T-cell (primary cell): ENCODE results near the gene DMXL2. TPM values are rescaled to one million over a fixed set of nuclear protein-coding genes. Genes with fewer than 3 reads are reported as not detected.

Source experiments
- ATAC-seq, 4 experiments: fragments of 200-7000 bp in 3 of 4; fragments of 150-1000 bp in 1 of 4; cut with Tn5 transposase; replicated peaks in 1 of 4; 1 replicate in 3 of 4; 2 replicates in 1 of 4; pipeline ENCODE4 v1.10.0; 2021; ENCODE audit warnings: moderate library complexity in 3 of 4, mild to moderate bottlenecking in 2 of 4, moderate number of reproducible peaks in 1 of 4
- CTCF ChIA-PET, 2 donors: fragments of 300-600 bp; sonication (Branson Sonifier 250); formaldehyde crosslinking; loops; one replicate each; lab custom pipeline; 2022; ENCODE audit warnings: antibody characterized with exemption in 2 of 2; lab: Charles Lee
- POLR2A ChIA-PET, 2 donors: fragments of 300-600 bp; sonication (Branson Sonifier 250); formaldehyde crosslinking; loops; one replicate each; lab custom pipeline; 2022; ENCODE audit warnings: antibody characterized with exemption in 2 of 2; lab: Charles Lee
- DNase-seq, 35 experiments: peaks; one replicate each; pipeline versions ENCODE4 v3.0.0 to v3.0.0-alpha.2; 2013 to 2023
- H3K27ac ChIP-seq: one replicate; pipeline ENCODE4 v1.5.1; 2013; ENCODE audit warnings: low read length
- H3K27me3 ChIP-seq, 2 experiments: replicated peaks in 1 of 2; 1 replicate in 1 of 2; 2 replicates in 1 of 2; pipeline versions ENCODE4 v1.6.1 to v1.7.0; 2013; ENCODE audit warnings: low read length in 1 of 2, mixed read lengths in 1 of 2; ENCODE audit not compliant: control insufficient read depth in 2 of 2, insufficient read depth in 2 of 2; ENCODE audit errors: extremely low read depth in 1 of 2
- H3K36me3 ChIP-seq, 2 donors: 1 replicate in 1 of 2; 2 replicates in 1 of 2; pipeline versions ENCODE4 v1.6.1 to v1.7.0; 2013; ENCODE audit warnings: low read length in 1 of 2; ENCODE audit not compliant: control insufficient read depth in 2 of 2, insufficient read depth in 1 of 2; ENCODE audit errors: extremely low read depth in 1 of 2
- H3K4me1 ChIP-seq, 2 experiments: 1 replicate in 1 of 2; 2 replicates in 1 of 2; pipeline versions ENCODE4 v1.6.1 to v1.7.0; 2013; ENCODE audit warnings: low read length in 2 of 2, mixed read lengths in 1 of 2; ENCODE audit not compliant: insufficient read depth in 2 of 2, control insufficient read depth in 1 of 2; ENCODE audit errors: extremely low read depth in 1 of 2
- H3K4me3 ChIP-seq, 2 donors: 1 replicate in 1 of 2; 2 replicates in 1 of 2; pipeline versions ENCODE4 v1.5.1 to v1.7.0; 2013; ENCODE audit warnings: mild to moderate bottlenecking in 2 of 2, low read length in 1 of 2, moderate library complexity in 1 of 2; ENCODE audit not compliant: control insufficient read depth in 1 of 2; ENCODE audit errors: extremely low read depth in 1 of 2
- H3K9me3 ChIP-seq: 2 replicates; pipeline ENCODE4 v1.7.0; 2013
- H3K27ac Mint-ChIP-seq, 2 donors: one replicate each; pipeline ENCODE4 v1.8.0; 2020 to 2021; ENCODE audit warnings: mild to moderate bottlenecking in 2 of 2, mixed read lengths in 2 of 2
- H3K27me3 Mint-ChIP-seq, 2 donors: one replicate each; pipeline ENCODE4 v1.8.0; 2021 to 2022; ENCODE audit warnings: mixed read lengths in 2 of 2
- H3K36me3 Mint-ChIP-seq: one replicate; pipeline ENCODE4 v1.8.0; 2021; ENCODE audit warnings: mixed read lengths
- H3K4me1 Mint-ChIP-seq, 3 donors: one replicate each; pipeline ENCODE4 v1.8.0; 2020 to 2022; ENCODE audit warnings: mixed read lengths in 3 of 3, mild to moderate bottlenecking in 1 of 3
- H3K4me3 Mint-ChIP-seq, 3 donors: one replicate each; pipeline ENCODE4 v1.8.0; 2020 to 2022; ENCODE audit warnings: mild to moderate bottlenecking in 3 of 3, mixed read lengths in 3 of 3, moderate library complexity in 3 of 3
- H3K9me3 Mint-ChIP-seq, 3 donors: one replicate each; pipeline ENCODE4 v1.8.0; 2020 to 2022; ENCODE audit warnings: mixed read lengths in 3 of 3
- WGBS: methylation state at CpG from one replicate; pipeline ENCODE4 v1.1.5; 2013; ENCODE audit warnings: missing lambda C conversion rate; ENCODE audit not compliant: insufficient coverage; 5-methylcytosine and 5-hydroxymethylcytosine counted together
- total RNA-seq, 35 experiments: library from RNA in 6 of 35; stranded (reverse) in 6 of 35; fragments of 120-200 nt in 1 of 35; gene quantifications; one replicate each; pipeline versions ENCODE4 v1.2.1 to v1.2.4 and lab custom pipeline; 2013 to 2026

The DMXL2 gene
- total RNA-seq, 5 donors from 2014 or later (not counting 1 experiment from before 2014, with no cell fraction given), result 3.2 to 6.1 (median 4.6) TPM

DNA sequence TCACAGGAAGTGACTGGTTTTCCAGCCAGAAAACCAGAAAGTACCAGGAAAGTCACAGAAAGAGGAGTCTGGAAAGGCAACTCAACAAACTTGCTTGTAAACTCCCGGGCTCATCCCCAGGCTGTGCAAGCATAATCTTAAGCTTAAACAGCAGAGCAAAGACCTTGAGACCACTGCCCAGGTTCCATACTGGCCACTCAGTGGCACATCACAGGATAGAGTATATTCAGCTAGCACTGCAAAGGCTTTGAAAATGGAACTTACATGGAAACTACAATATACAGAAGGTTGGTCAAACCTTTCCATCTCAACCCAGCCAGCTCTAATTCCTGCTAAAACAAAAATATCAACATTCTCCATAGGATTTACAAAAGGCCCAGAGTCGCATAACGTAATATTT is 20.1 kb downstream of the DMXL2 start:
- Histone ChIP-seq H3K4me1 (no peaks in the 10 kb centered on the region), H3K4me3 (no peak overlapping the region), H3K27me3 (no peaks in the 10 kb centered on the region), H3K36me3 (no peaks in the 10 kb centered on the region), H3K9me3 (no peaks in the 10 kb centered on the region), H3K27ac (no peak overlapping the region)
- Mint-ChIP-seq H3K4me3 (no peak overlapping the region), H3K9me3 (peaks cover 0 to 3% (median 0%) of the 10 kb centered on the region in 3 donors), H3K27me3 (peaks cover 9 to 14% of the 10 kb centered on the region in 2 donors), H3K4me1 (no peaks in the 10 kb centered on the region), H3K27ac (no peak overlapping the region), H3K36me3 (no peaks in the 10 kb centered on the region)
- ChIA-PET POLR2A (no interaction called here), CTCF (no interaction called here)
- DNase-seq (no peak), ATAC-seq (no peak)
- 83% methylated on average over 1 of the region's 3 CpGs for WGBS

- Histone ChIP-seq H3K4me3 (no peak overlapping the region), H3K9me3 (no peaks in the 10 kb centered on the region), H3K27ac (no peak overlapping the region), H3K36me3 (no peaks in the 10 kb centered on the region), H3K27me3 (no peaks in the 10 kb centered on the region), H3K4me1 (no peaks in the 10 kb centered on the region)
- peaks cover 9 to 14% of the 10 kb centered on the region in 2 donors for H3K27me3 Mint-ChIP-seq
- H3K27ac Mint-ChIP-seq, result no peak overlapping the region
- ChIA-PET POLR2A (no interaction called here), CTCF (no interaction called here)
- no peaks in the 10 kb centered on the region for H3K4me1 Mint-ChIP-seq
- ATAC-seq, result no peak
- no CpG with 5 or more reads among the region's 1 CpG for WGBS
- no peaks in the 10 kb centered on the region for H3K36me3 Mint-ChIP-seq
- H3K9me3 Mint-ChIP-seq, result peaks cover 3 to 7% (median 4%) of the 10 kb centered on the region in 3 donors
- DNase-seq, result no peak
- H3K4me3 Mint-ChIP-seq, result no peak overlapping the region
Observed at GRCh38 chr15:51601801-51602200, 20.8 kb downstream of the DMXL2 start.

- ChIA-PET POLR2A (no interaction called here), CTCF (no interaction called here)
- peaks cover 9 to 14% of the 10 kb centered on the region in 2 donors for H3K27me3 Mint-ChIP-seq
- no peaks in the 10 kb centered on the region for H3K4me1 Mint-ChIP-seq
- H3K27me3 ChIP-seq, result no peaks in the 10 kb centered on the region
- H3K9me3 Mint-ChIP-seq, result peaks cover 3 to 7% (median 4%) of the 10 kb centered on the region in 3 donors
- no peaks in the 10 kb centered on the region for H3K36me3 Mint-ChIP-seq
- no peaks in the 10 kb centered on the region for H3K36me3 ChIP-seq
- no peaks in the 10 kb centered on the region for H3K4me1 ChIP-seq
- ATAC-seq (no peak), DNase-seq (no peak)
- no peak overlapping the region for H3K27ac ChIP-seq
- no peak overlapping the region for H3K4me3 ChIP-seq
- WGBS, result no CpG with 5 or more reads among the region's 1 CpG
- no peak overlapping the region for H3K27ac Mint-ChIP-seq
- no peak overlapping the region for H3K4me3 Mint-ChIP-seq
- no peaks in the 10 kb centered on the region for H3K9me3 ChIP-seq
Observed at GRCh38 chr15:51600114-51600513, 22.5 kb downstream of the DMXL2 start.

DNA sequence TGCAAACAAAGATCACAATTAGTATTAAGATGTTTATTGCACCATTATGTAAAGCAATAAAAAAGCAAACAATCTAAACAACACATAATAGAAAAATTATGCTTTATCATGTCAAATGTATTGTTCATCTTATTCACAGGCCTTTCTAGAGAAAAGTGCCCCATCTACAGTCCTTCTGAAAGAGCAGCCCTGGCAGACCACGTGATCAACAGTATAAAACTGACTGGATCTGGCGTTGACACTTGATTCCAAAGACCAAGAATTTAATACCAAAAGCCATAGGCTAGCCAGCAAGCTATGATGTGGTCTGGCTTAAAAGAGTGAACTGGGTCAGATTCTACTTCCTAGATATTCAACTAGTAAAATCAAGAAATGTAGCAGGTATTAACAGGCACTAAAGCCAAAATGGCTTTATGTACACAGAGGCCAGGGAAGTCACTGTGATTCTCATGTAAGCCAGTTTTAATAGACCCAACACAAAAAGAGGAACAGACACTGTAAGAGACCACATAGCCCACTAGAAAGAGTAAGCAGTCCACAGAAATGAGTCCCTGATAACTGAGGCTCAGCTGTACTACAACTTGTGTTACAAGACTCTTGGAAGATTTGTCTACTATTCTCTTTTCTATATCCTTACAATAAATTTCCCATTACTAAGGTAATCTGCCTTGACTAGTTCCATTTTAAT is 32.5 kb downstream of the DMXL2 start:
- Histone ChIP-seq H3K27ac (no peak overlapping the region), H3K9me3 (no peaks in the 10 kb centered on the region), H3K4me1 (no peaks in the 10 kb centered on the region), H3K27me3 (peaks cover 0 to 2% of the 10 kb centered on the region in 2 experiments), H3K36me3 (no peaks in the 10 kb centered on the region), H3K4me3 (no peak overlapping the region)
- Mint-ChIP-seq H3K9me3 (peaks cover 12 to 34% (median 19%) of the 10 kb centered on the region in 3 donors), H3K4me1 (no peaks in the 10 kb centered on the region), H3K4me3 (no peak overlapping the region), H3K27me3 (no peaks in the 10 kb centered on the region), H3K36me3 (peaks cover 3% of the 10 kb centered on the region), H3K27ac (no peak overlapping the region)
- ChIA-PET CTCF (no interaction called here), POLR2A (no interaction called here)
- DNase-seq, result no peak
- ATAC-seq, result no peak
- no CpG with 5 or more reads among the region's 2 CpGs for WGBS

DNA sequence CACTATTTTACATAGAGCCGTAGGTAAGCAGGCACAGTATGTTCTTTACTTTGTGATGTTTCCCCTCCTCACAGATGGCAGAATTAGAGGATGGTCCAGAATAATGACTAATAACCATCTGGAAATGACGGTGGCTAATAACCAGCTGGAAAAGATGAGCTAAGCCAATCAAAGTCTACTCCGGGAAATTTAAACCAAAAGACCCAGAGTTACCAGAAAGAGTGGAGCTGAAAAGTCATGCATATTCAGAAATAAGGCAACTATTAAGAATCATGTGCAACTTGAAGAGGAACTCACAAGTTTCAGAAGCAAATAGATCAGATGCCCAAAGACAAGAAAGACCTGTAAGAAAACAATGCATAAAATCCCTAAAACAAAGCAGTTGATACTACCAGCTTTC is 33.6 kb downstream of the DMXL2 start:
- DNase-seq (no peak), ATAC-seq (no peak)
- WGBS, result 94% methylated on average over 2 of the region's 3 CpGs
- Mint-ChIP-seq H3K27me3 (no peaks in the 10 kb centered on the region), H3K4me1 (no peaks in the 10 kb centered on the region), H3K27ac (no peak overlapping the region), H3K9me3 (peaks cover 12 to 34% (median 19%) of the 10 kb centered on the region in 3 donors), H3K36me3 (peaks cover 3% of the 10 kb centered on the region), H3K4me3 (no peak overlapping the region)
- Histone ChIP-seq H3K36me3 (no peaks in the 10 kb centered on the region), H3K27me3 (peaks cover 0 to 2% of the 10 kb centered on the region in 2 experiments), H3K4me1 (no peaks in the 10 kb centered on the region), H3K4me3 (no peak overlapping the region), H3K9me3 (no peaks in the 10 kb centered on the region), H3K27ac (no peak overlapping the region)
- CTCF ChIA-PET, result interaction anchor here in 1 of 2 donors (0.6 kb wide), 1 partner anchor 9 kb away, joined by 4 read pairs; no protein-coding TSS in a partner anchor
- POLR2A ChIA-PET, result no interaction called here

DNA sequence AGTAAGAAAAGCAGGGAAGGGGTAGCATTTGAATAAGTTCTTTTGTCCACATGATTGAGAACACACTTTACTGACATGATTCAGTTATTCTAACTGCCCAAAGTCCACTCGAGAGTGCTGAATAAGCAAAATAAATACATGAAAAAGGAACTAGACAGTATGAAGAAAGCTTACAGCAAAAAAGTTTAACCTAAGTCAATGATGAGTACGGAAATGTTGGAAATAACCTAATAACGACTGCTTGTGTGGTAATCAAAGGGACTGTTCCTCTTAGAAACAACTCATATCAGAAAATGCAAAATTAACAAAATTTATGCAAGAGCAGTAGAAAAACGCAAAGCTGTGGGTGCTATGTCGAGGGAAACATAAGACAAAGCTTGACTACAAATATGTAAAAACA is 36.6 kb downstream of the DMXL2 start:
- Mint-ChIP-seq H3K9me3 (peaks cover 9 to 26% (median 24%) of the 10 kb centered on the region in 3 donors), H3K36me3 (peaks cover 3% of the 10 kb centered on the region), H3K4me1 (no peaks in the 10 kb centered on the region), H3K4me3 (no peak overlapping the region), H3K27ac (no peak overlapping the region), H3K27me3 (no peaks in the 10 kb centered on the region)
- H3K9me3 ChIP-seq, result no peaks in the 10 kb centered on the region
- no peak for DNase-seq
- WGBS, result no CpG with 5 or more reads among the region's 5 CpGs
- ATAC-seq, result no peak
- H3K4me1 ChIP-seq, result no peaks in the 10 kb centered on the region
- H3K27ac ChIP-seq, result no peak overlapping the region
- no peak overlapping the region for H3K4me3 ChIP-seq
- peaks cover 0 to 2% of the 10 kb centered on the region in 2 experiments for H3K27me3 ChIP-seq
- no peaks in the 10 kb centered on the region for H3K36me3 ChIP-seq
- POLR2A ChIA-PET, result no interaction called here
- CTCF ChIA-PET, result no interaction called here
